Heart left ventricle (tissue), 13 donors: Measurements from ENCODE around the gene CADM2.

ENCODE experiments used
- CTCF ChIP-seq, 12 donors: fragments of 200-600 bp; sonication (generic) in 4 of 12; IDR thresholded peaks; one replicate each; pipeline versions ENCODE4 v1.5.0 to v1.8.0; 2018 to 2022; ENCODE audit warnings: antibody characterized with exemption in 12 of 12, mild to moderate bottlenecking in 5 of 12
- POLR2A ChIP-seq, 2 donors: fragments of 450-650 bp; IDR thresholded peaks; one replicate each; pipeline ENCODE4 v1.6.1; 2017; ENCODE audit warnings: antibody characterized with exemption in 2 of 2, mild to moderate bottlenecking in 2 of 2, moderate library complexity in 2 of 2
- donor health status: ischemic (EF 13 %, LVEDD 7.1; RV severe dilation, severe dysfunction).
- donor health status: DM: no; HTN: yes; CAD: no.
- donor health status: DM: no; HTN: no; CAD: no.
- donor health status: ischemic (EF 25% LVEDD 6.9; RV normal size, moderate dysfunction).
- donor health status: ischemic (EF 25% LVEDD 5.7; RV mildly dilated, moderate dysfunction).
- donor health status: ischemic (EF 35%, LVEDD 5.7; RV mildly dilated, moderate dysfunction).
- donor health status: nonischemic (EF 11% LVEDD 7.7; RV severe dilation, severe dysfunction).
- donor health status: DM: yes; HTN: yes; CAD: no.
- donor health status: PGD.
- donor health status: ischemic (EF 29% LVEDD 5.4; RV normal size, mild dysfunction).
- donor health status: nonischemic (EF 23%, LVEDD 6.1; RV moderate dilation, normal function).

GRCh38 chr3:85846940-85847339 lies 888.2 kb downstream of the CADM2 start:
- no peak for TF ChIP-seq CTCF (IDR thresholded peaks at IDR 0.05)
- TF ChIP-seq POLR2A (IDR thresholded peaks at IDR 0.05), result no peak
